ENCODE measurements around the gene KLK2. TPM values are rescaled to one million over a fixed set of nuclear protein-coding genes. Genes with fewer than 3 reads are reported as not detected.

KLK2 gene
- total RNA-seq, 1 experiment from 2014 or later = not detected

DNA sequence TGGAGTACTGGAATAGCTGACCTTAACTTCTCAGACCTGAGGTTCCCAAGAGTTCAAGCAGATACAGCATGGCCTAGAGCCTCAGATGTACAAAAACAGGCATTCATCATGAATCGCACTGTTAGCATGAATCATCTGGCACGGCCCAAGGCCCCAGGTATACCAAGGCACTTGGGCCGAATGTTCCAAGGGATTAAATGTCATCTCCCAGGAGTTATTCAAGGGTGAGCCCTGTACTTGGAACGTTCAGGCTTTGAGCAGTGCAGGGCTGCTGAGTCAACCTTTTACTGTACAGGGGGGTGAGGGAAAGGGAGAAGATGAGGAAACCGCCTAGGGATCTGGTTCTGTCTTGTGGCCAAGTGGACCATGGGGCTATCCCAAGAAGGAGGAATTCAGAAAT lies 12.2 kb upstream of the KLK2 start:
- BruUV-seq (replicated peaks) = no TSS peak
- CTCF ChIA-PET = no interaction called here
- ATAC-seq = no peak
- no peak overlapping the region for H2AFZ ChIP-seq (ENCODE audit: low read depth, low read length, poor library complexity, severe bottlenecking)
- no peak overlapping the region for H3K9ac ChIP-seq (ENCODE audit: low read length)
- DNase-seq (ENCODE audit: low read depth, low spot score) = no peak
- H3K4me1 ChIP-seq (ENCODE audit: control insufficient read depth in 1 of 2, insufficient read depth in 2 of 2, low read length in 2 of 2) = no peaks in the 10 kb centered on the region
- RAD21 ChIA-PET (ENCODE audit: low non-redundant PET in 1 of 2, low total read pairs in 2 of 2, uncharacterized antibody in 2 of 2, unreplicated experiment in 2 of 2) = no interaction called here
- peaks cover 0 to 11% of the 10 kb centered on the region in 2 experiments; a peak in 1 of 4 replicates for H3K9me3 ChIP-seq (ENCODE audit: control insufficient read depth in 1 of 2, insufficient read depth in 1 of 2, low read depth in 1 of 2, low read length in 2 of 2)
- no peaks in the 10 kb centered on the region for H3K36me3 ChIP-seq (ENCODE audit: control insufficient read depth in 1 of 2, insufficient read depth in 2 of 2, low read length in 2 of 2)
- intact Hi-C loops (cut with micrococcal nuclease) = no loop called here
- TF ChIP-seq ELF1 (IDR thresholded peaks at IDR 0.05; ENCODE audit: borderline replicate concordance, low read depth) = no peak
- TF ChIP-seq EZH2phosphoT487 (IDR thresholded peaks at IDR 0.05; ENCODE audit: borderline replicate concordance) = no peak
- no peak for TF ChIP-seq SIN3A (IDR thresholded peaks at IDR 0.05; ENCODE audit: low read depth)
- no peak for TF ChIP-seq RAD21 (IDR thresholded peaks at IDR 0.05; ENCODE audit: low read depth)
- TF ChIP-seq ZFX (IDR thresholded peaks at IDR 0.05) = no peak
- TF ChIP-seq CBX3 (IDR thresholded peaks at IDR 0.05; ENCODE audit: low read depth) = no peak
- TF ChIP-seq, protein P1, sequence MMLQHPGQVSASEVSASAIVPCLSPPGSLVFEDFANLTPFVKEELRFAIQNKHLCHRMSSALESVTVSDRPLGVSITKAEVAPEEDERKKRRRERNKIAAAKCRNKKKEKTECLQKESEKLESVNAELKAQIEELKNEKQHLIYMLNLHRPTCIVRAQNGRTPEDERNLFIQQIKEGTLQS (IDR thresholded peaks at IDR 0.05) = no peak
- no peak overlapping the region for H3K4me2 ChIP-seq (ENCODE audit: low read length)
- no peak overlapping the region for H3K27ac ChIP-seq (ENCODE audit: low read depth, low read length)
- H4K20me1 ChIP-seq (ENCODE audit: insufficient read depth) = no peaks in the 10 kb centered on the region
- POLR2A ChIA-PET = no interaction called here
- H3K27me3 ChIP-seq (ENCODE audit: insufficient read depth, low read length) = peaks cover 23% of the 10 kb centered on the region; the same call in 1 of the 2 replicates
- H3K79me2 ChIP-seq (ENCODE audit: insufficient read depth, low read length) = no peaks in the 10 kb centered on the region
- H3K4me3 ChIP-seq (replicated peaks in 1 of 2; ENCODE audit: low read depth in 1 of 2, low read length in 2 of 2) = no peak overlapping the region
- no peaks in the 10 kb centered on the region for H3K9me2 ChIP-seq (ENCODE audit: insufficient read depth)

- no peak overlapping the region for H3K27ac ChIP-seq (ENCODE audit: low read depth, low read length)
- peaks cover 17% of the 10 kb centered on the region; the same call in 1 of the 2 replicates for H3K27me3 ChIP-seq (ENCODE audit: insufficient read depth, low read length)
- H3K9me2 ChIP-seq (ENCODE audit: insufficient read depth) = no peaks in the 10 kb centered on the region
- H3K9ac ChIP-seq (ENCODE audit: low read length) = no peak overlapping the region
- no peaks in the 10 kb centered on the region for H4K20me1 ChIP-seq (ENCODE audit: insufficient read depth)
- no peak overlapping the region for H2AFZ ChIP-seq (ENCODE audit: low read depth, low read length, poor library complexity, severe bottlenecking)
- H3K79me2 ChIP-seq (ENCODE audit: insufficient read depth, low read length) = no peaks in the 10 kb centered on the region
- CTCF ChIA-PET = no interaction called here
- no peaks in the 10 kb centered on the region for H3K36me3 ChIP-seq (ENCODE audit: control insufficient read depth in 1 of 2, insufficient read depth in 2 of 2, low read length in 2 of 2)
- POLR2A ChIA-PET = no interaction called here
- DNase-seq (ENCODE audit: low read depth, low spot score) (no peak), ATAC-seq (no peak)
- H3K4me3 ChIP-seq (replicated peaks in 1 of 2; ENCODE audit: low read depth in 1 of 2, low read length in 2 of 2) = no peak overlapping the region
- H3K4me1 ChIP-seq (ENCODE audit: control insufficient read depth in 1 of 2, insufficient read depth in 2 of 2, low read length in 2 of 2) = no peaks in the 10 kb centered on the region
- intact Hi-C loops (cut with micrococcal nuclease) = no loop called here
- TF ChIP-seq EZH2phosphoT487 (IDR thresholded peaks at IDR 0.05; ENCODE audit: borderline replicate concordance) = no peak
- no peak for TF ChIP-seq JUND (IDR thresholded peaks at IDR 0.05)
- TF ChIP-seq POLR2AphosphoS5 (IDR thresholded peaks at IDR 0.05; ENCODE audit: low read depth, low read length) = no peak
- no peak for TF ChIP-seq SP1 (IDR thresholded peaks at IDR 0.05; ENCODE audit: low read depth)
- TF ChIP-seq ZNF274 (IDR thresholded peaks at IDR 0.05; ENCODE audit: low read depth, low read length) = no peak
- TF ChIP-seq POLR2A (IDR thresholded peaks at IDR 0.05; ENCODE audit: borderline replicate concordance, extremely low read depth, insufficient read depth, insufficient read length) = no peak
- TF ChIP-seq RAD21 (IDR thresholded peaks at IDR 0.05; ENCODE audit: low read depth) = no peak
- BruUV-seq (replicated peaks) = no TSS peak
- peaks cover 0 to 11% of the 10 kb centered on the region in 2 experiments; a peak in 1 of 4 replicates for H3K9me3 ChIP-seq (ENCODE audit: control insufficient read depth in 1 of 2, insufficient read depth in 1 of 2, low read depth in 1 of 2, low read length in 2 of 2)
- no peak overlapping the region for H3K4me2 ChIP-seq (ENCODE audit: low read length)
- RAD21 ChIA-PET (ENCODE audit: low non-redundant PET in 1 of 2, low total read pairs in 2 of 2, uncharacterized antibody in 2 of 2, unreplicated experiment in 2 of 2) = no interaction called here
These were observed 11.5 kb upstream of the KLK2 start for GRCh38 chr19:50861496-50862286.

Data from HCT116 (cell line).